GM12891 (cell line): ENCODE results near the gene ZNF70.

ENCODE experiments used
- PAX5 ChIP-seq: IDR thresholded peaks from 2 replicates; pipeline ENCODE4 v1.6.1; 2011; ENCODE audit warnings: low read length, moderate library complexity, mild to moderate bottlenecking; ENCODE audit not compliant: insufficient read depth, severe bottlenecking
- POLR2A ChIP-seq: IDR thresholded peaks from 2 replicates; pipeline ENCODE4 v1.6.1; 2011; ENCODE audit warnings: low read depth, low read length, control low read depth
- POLR2AphosphoS5 ChIP-seq: IDR thresholded peaks from 2 replicates; pipeline ENCODE4 v1.6.1; 2011; ENCODE audit warnings: low read depth, low read length, control low read depth
- TAF1 ChIP-seq: IDR thresholded peaks from 2 replicates; pipeline ENCODE4 v1.6.1; 2011; ENCODE audit warnings: low read depth, low read length, control low read depth

GRCh38 chr22:23772315-23772648 is 21.4 kb upstream of the ZNF70 start:
- no peak for TF ChIP-seq POLR2A
- TF ChIP-seq PAX5 = no peak
- TF ChIP-seq POLR2AphosphoS5 = no peak
- TF ChIP-seq TAF1 = no peak
